ENCODE data around the gene ATXN7L3B. TPM values are rescaled to one million over a fixed set of nuclear protein-coding genes. Genes with fewer than 3 reads are reported as not detected.

Gene ATXN7L3B
- total RNA-seq, 2 experiments from 2014 or later: 18.9 to 20.2 TPM

GRCh38 chr12:74584483-74585062, 46.9 kb downstream of the ATXN7L3B start:
- no peak overlapping the region for H3K4me3 Mint-ChIP-seq
- no peaks in the 10 kb centered on the region for H3K36me3 Mint-ChIP-seq (ENCODE audit: low read depth)
- H3K4me1 Mint-ChIP-seq (ENCODE audit: low read depth): no peaks in the 10 kb centered on the region
- no peaks in the 10 kb centered on the region for H3K9me3 Mint-ChIP-seq
- CTCF ChIA-PET: no interaction called here
- no peaks in the 10 kb centered on the region for H3K27me3 Mint-ChIP-seq
- intact Hi-C loops (cut with micrococcal nuclease): no loop called here
- TF ChIP-seq CTCF (IDR thresholded peaks at IDR 0.05): no peak
- POLR2A ChIA-PET: no interaction called here
- H3K27ac Mint-ChIP-seq: no peak overlapping the region
- ATAC-seq (no peak), DNase-seq (no peak)

- DNase-seq: no peak
- Mint-ChIP-seq H3K27me3 (no peaks in the 10 kb centered on the region), H3K36me3 (ENCODE audit: low read depth) (no peaks in the 10 kb centered on the region), H3K9me3 (no peaks in the 10 kb centered on the region), H3K27ac (no peak overlapping the region), H3K4me3 (no peak overlapping the region), H3K4me1 (ENCODE audit: low read depth) (no peaks in the 10 kb centered on the region)
- CTCF ChIA-PET: no interaction called here
- intact Hi-C loops (cut with micrococcal nuclease): no loop called here
- no peak for TF ChIP-seq CTCF (IDR thresholded peaks at IDR 0.05)
- no peak for ATAC-seq
- POLR2A ChIA-PET: no interaction called here
Observed at GRCh38 chr12:74586251-74586650, 48.6 kb downstream of the ATXN7L3B start.

All from activated CD8-positive, alpha-beta T cell treated with anti-CD3 and anti-CD28 coated beads for 36 hours (primary cell).